Placental pericyte (primary cell): ENCODE data around the gene IL1RL2. TPM values are rescaled to one million over a fixed set of nuclear protein-coding genes. Genes with fewer than 3 reads are reported as not detected.

Experiments
- total RNA-seq: library from RNA; depleted of rRNA; stranded (reverse); fragments of >200 nt; gene quantifications from 2 replicates; pipeline ENCODE4 v1.2.3, GENCODE V29; 2012

IL1RL2 gene
- total RNA-seq = 0.22 and 0.43 TPM in 2 replicates

GRCh38 chr2:102186791-102187495 lies at the start of gene IL1RL2:
Gene IL1RL2 (plus strand): TSS chr2:102187023. CDS start chr2:102187868, 845 bp downstream.

GRCh38 chr2:102141970-102142828 lies 44.6 kb upstream of the IL1RL2 start, which contains the start of gene IL1R1:
Gene IL1R1 (plus strand): TSS chr2:102142746. CDS start chr2:102157725, 14,979 bp downstream.

Other genes starting within 250 kb of the IL1RL2 start
- not detected in 2 replicates for gene IL1R2, start 195.1 kb upstream of the IL1RL2 start, total RNA-seq
- gene IL1R1, start 44.3 kb upstream of the IL1RL2 start, total RNA-seq = 26.6 and 44.6 TPM in 2 replicates
- 0.22 and 0.57 TPM in 2 replicates for gene IL1RL1, start 124.5 kb downstream of the IL1RL2 start, total RNA-seq
- gene IL18R1, start 168.8 kb downstream of the IL1RL2 start, total RNA-seq = 0.43 and 0.44 TPM in 2 replicates
- not detected in 2 replicates for gene IL18RAP, start 236.1 kb downstream of the IL1RL2 start, total RNA-seq